Neural progenitor cell (in vitro differentiated cells): ENCODE measurements around the gene PLAAT5.
A peak's percentile ranks its signal among the peaks of the same experiment; 100 is the strongest.

ENCODE experiments used
- CTCF ChIP-seq: fragments of 200-600 bp; sonication (generic); IDR thresholded peaks from 2 replicates; pipeline ENCODE4 v1.5.1; 2017; ENCODE audit warnings: antibody characterized with exemption, mild to moderate bottlenecking
- EZH2 ChIP-seq: fragments of 200-600 bp; sonication (generic); IDR thresholded peaks from 2 replicates; pipeline ENCODE4 v1.6.1; 2017; ENCODE audit warnings: antibody characterized with exemption, mild to moderate bottlenecking, moderate library complexity
- EZH2phosphoT487 ChIP-seq: fragments of 200-600 bp; sonication (generic); IDR thresholded peaks from 2 replicates; pipeline ENCODE4 v1.6.1; 2017; ENCODE audit warnings: antibody characterized with exemption

- TF ChIP-seq CTCF (peak; percentile 63), EZH2 (no peak), EZH2phosphoT487 (no peak)
Measured at GRCh38 chr11:63508009-63508408, 17.0 kb upstream of the PLAAT5 start.
